Stomach (tissue), 4 donors: ENCODE data around the gene KRTAP9-7.
"Not testable (repeated sequence)": the region's sequence is repeated elsewhere in the genome, so short reads cannot be mapped to it uniquely, and the experiment has no call there.

Source experiments
- POLR2A ChIP-seq, 4 donors: fragments of 450-650 bp; IDR thresholded peaks; one replicate each; pipeline ENCODE4 v1.6.1; 2016; ENCODE audit warnings: antibody characterized with exemption in 4 of 4, control low read depth in 2 of 4, mild to moderate bottlenecking in 1 of 4, moderate library complexity in 1 of 4
- POLR2AphosphoS5 ChIP-seq, 3 donors: sonication (generic); formaldehyde crosslinking; IDR thresholded peaks; one replicate each; pipeline ENCODE4 v1.6.1; 2016; ENCODE audit warnings: antibody characterized with exemption in 3 of 3

- TF ChIP-seq POLR2A, POLR2AphosphoS5 (IDR thresholded peaks at IDR 0.05): not testable (repeated sequence)
Observed at GRCh38 chr17:41226598-41227095, 48.9 kb upstream of the KRTAP9-7 start, which contains the start of gene KRTAP9-2.
